H9 (cell line): ENCODE measurements around the gene C1orf185. TPM values are rescaled to one million over a fixed set of nuclear protein-coding genes. Genes with fewer than 3 reads are reported as not detected.

ENCODE experiments used
- DNase-seq: peaks from one replicate; pipeline ENCODE4 v3.0.0-alpha.2; 2017
- H2AFZ ChIP-seq: one replicate; pipeline ENCODE4 v1.6.1; 2013; ENCODE audit warnings: mild to moderate bottlenecking, low read length, control low read depth, moderate library complexity
- H2AK5ac ChIP-seq: 2 replicates; pipeline ENCODE4 v1.6.1; 2013; ENCODE audit warnings: low read length, control low read depth, mixed read lengths; ENCODE audit not compliant: insufficient read length
- H2BK120ac ChIP-seq: one replicate; pipeline ENCODE4 v1.6.1; 2013; ENCODE audit warnings: low read depth, mild to moderate bottlenecking, low read length, control low read depth, inconsistent platforms; ENCODE audit not compliant: poor library complexity, severe bottlenecking
- H2BK12ac ChIP-seq: 2 replicates; pipeline ENCODE4 v1.6.1; 2013; ENCODE audit warnings: low read length, control low read depth, mixed read lengths, low read depth; ENCODE audit not compliant: insufficient read length
- H2BK15ac ChIP-seq: 2 replicates; pipeline ENCODE4 v1.6.1; 2013; ENCODE audit warnings: low read depth, low read length, control low read depth
- H2BK20ac ChIP-seq: one replicate; pipeline ENCODE4 v1.6.1; 2013; ENCODE audit warnings: low read depth, mild to moderate bottlenecking, low read length, control low read depth, inconsistent platforms; ENCODE audit not compliant: poor library complexity, severe bottlenecking
- H2BK5ac ChIP-seq: 2 replicates; pipeline ENCODE4 v1.6.1; 2013; ENCODE audit warnings: low read length, control low read depth, mixed read lengths; ENCODE audit not compliant: insufficient read length
- H3K14ac ChIP-seq: 2 replicates; pipeline ENCODE4 v1.6.1; 2013; ENCODE audit warnings: low read length, control low read depth; ENCODE audit not compliant: insufficient read depth
- H3K18ac ChIP-seq: 2 replicates; pipeline ENCODE4 v1.6.1; 2013; ENCODE audit warnings: low read depth, mild to moderate bottlenecking, mixed read lengths, low read length, control low read depth; ENCODE audit not compliant: insufficient read length
- H3K23ac ChIP-seq: 2 replicates; pipeline ENCODE4 v1.6.1; 2013; ENCODE audit warnings: low read length, control low read depth, mixed read lengths, low read depth; ENCODE audit not compliant: insufficient read length
- H3K23me2 ChIP-seq: 2 replicates; pipeline ENCODE4 v1.6.1; 2013; ENCODE audit warnings: low read depth, mild to moderate bottlenecking, mixed read lengths, low read length, control low read depth; ENCODE audit not compliant: insufficient read length, poor library complexity, severe bottlenecking
- H3K27ac ChIP-seq: 2 replicates; pipeline ENCODE4 v1.5.1; 2013; ENCODE audit warnings: low read length, control low read depth, mixed read lengths, low read depth; ENCODE audit not compliant: insufficient read length
- H3K27me3 ChIP-seq: 2 replicates; pipeline ENCODE4 v1.6.1; 2013; ENCODE audit warnings: low read length, control low read depth, inconsistent platforms; ENCODE audit not compliant: insufficient read depth
- H3K4ac ChIP-seq: 2 replicates; pipeline ENCODE4 v1.6.1; 2013; ENCODE audit warnings: low read depth, mild to moderate bottlenecking, control low read depth, inconsistent platforms, low read length, moderate library complexity
- H3K4me1 ChIP-seq: 2 replicates; pipeline ENCODE4 v1.6.1; 2013; ENCODE audit warnings: low read length, control low read depth, inconsistent platforms; ENCODE audit not compliant: insufficient read depth
- H3K4me2 ChIP-seq: 2 replicates; pipeline ENCODE4 v1.6.1; 2013; ENCODE audit warnings: low read length, control low read depth, mixed read lengths; ENCODE audit not compliant: insufficient read length, insufficient read depth
- H3K56ac ChIP-seq: 2 replicates; pipeline ENCODE4 v1.6.1; 2013; ENCODE audit warnings: low read depth, mild to moderate bottlenecking, mixed read lengths, low read length, control low read depth; ENCODE audit not compliant: insufficient read length
- H3K79me1 ChIP-seq: 2 replicates; pipeline ENCODE4 v1.6.1; 2013; ENCODE audit warnings: low read depth, mild to moderate bottlenecking, moderate library complexity, low read length, control low read depth, inconsistent platforms; ENCODE audit not compliant: insufficient read depth, poor library complexity, severe bottlenecking
- H3K79me2 ChIP-seq: 2 replicates; pipeline ENCODE4 v1.6.1; 2013; ENCODE audit warnings: low read length, control low read depth, inconsistent platforms; ENCODE audit not compliant: insufficient read depth
- H3K9ac ChIP-seq: 2 replicates; pipeline ENCODE4 v1.6.1; 2013; ENCODE audit warnings: low read length, control low read depth, mixed read lengths; ENCODE audit not compliant: insufficient read length; ENCODE audit errors: extremely low read depth
- H3K9me3 ChIP-seq: one replicate; pipeline ENCODE4 v1.6.1; 2013; ENCODE audit warnings: low read depth, low read length, inconsistent platforms; ENCODE audit not compliant: control insufficient read depth
- H3T11ph ChIP-seq: one replicate; pipeline ENCODE4 v1.6.1; 2013; ENCODE audit warnings: mild to moderate bottlenecking, low read length, control low read depth, inconsistent platforms
- H4K20me1 ChIP-seq: one replicate; pipeline ENCODE4 v1.6.1; 2013; ENCODE audit not compliant: control insufficient read depth, insufficient read length, insufficient read depth
- H4K5ac ChIP-seq: 2 replicates; pipeline ENCODE4 v1.6.1; 2013; ENCODE audit warnings: low read depth, mild to moderate bottlenecking, mixed read lengths, low read length, control low read depth; ENCODE audit not compliant: insufficient read length
- H4K8ac ChIP-seq: replicated peaks from 2 replicates; pipeline ENCODE4 v1.6.1; 2013; ENCODE audit warnings: low read length, control low read depth, mixed read lengths, low read depth; ENCODE audit not compliant: insufficient read length
- H4K91ac ChIP-seq: 2 replicates; pipeline ENCODE4 v1.6.1; 2013; ENCODE audit warnings: low read depth, mild to moderate bottlenecking, moderate library complexity, mixed read lengths, low read length, control low read depth; ENCODE audit not compliant: insufficient read length
- H3K27ac Mint-ChIP-seq, 3 experiments: 2 replicates in 2 of 3; 3 replicates in 1 of 3; pipeline ENCODE4 v1.8.0; 2020 to 2021; ENCODE audit warnings: mixed read lengths in 3 of 3, mild to moderate bottlenecking in 1 of 3, moderate library complexity in 1 of 3
- H3K27me3 Mint-ChIP-seq: 2 replicates; pipeline ENCODE4 v1.8.0; 2021; ENCODE audit warnings: low read depth, mild to moderate bottlenecking, moderate library complexity, mixed read lengths
- H3K36me3 Mint-ChIP-seq, 3 experiments: 2 replicates in 2 of 3; 3 replicates in 1 of 3; pipeline ENCODE4 v1.8.0; 2020 to 2021; ENCODE audit warnings: low read depth in 3 of 3, mixed read lengths in 3 of 3; ENCODE audit not compliant: insufficient read depth in 1 of 3
- H3K4me1 Mint-ChIP-seq, 2 experiments: 2 replicates each; pipeline ENCODE4 v1.8.0; 2020; ENCODE audit warnings: mixed read lengths in 2 of 2
- H3K4me3 Mint-ChIP-seq, 2 experiments: 2 replicates in 1 of 2; 3 replicates in 1 of 2; pipeline ENCODE4 v1.8.0; 2020 to 2021; ENCODE audit warnings: mild to moderate bottlenecking in 2 of 2, mixed read lengths in 2 of 2, moderate library complexity in 1 of 2
- H3K9me3 Mint-ChIP-seq, 2 experiments: 2 replicates in 1 of 2; 3 replicates in 1 of 2; pipeline ENCODE4 v1.8.0; 2020; ENCODE audit warnings: mild to moderate bottlenecking in 2 of 2, mixed read lengths in 2 of 2, moderate library complexity in 1 of 2
- WGBS: extraction: QIAGEN DNeasy Blood & Tissue Kit; methylation state at CpG from one replicate; pipeline ENCODE4 v1.1.7; 2013; ENCODE audit warnings: missing lambda C conversion rate, low lambda C conversion rate, mixed read lengths; ENCODE audit not compliant: insufficient read length; ENCODE audit errors: extremely low coverage; 5-methylcytosine and 5-hydroxymethylcytosine counted together
- total RNA-seq: library from RNA; stranded (reverse); gene quantifications from 2 replicates; pipeline ENCODE4 v1.2.1, GENCODE V29; 2021
- TF ChIP-seq, protein P1 (sequence below): fragments of 200-600 bp; sonication (generic); conservative IDR thresholded peaks from 3 replicates; pipeline ENCODE4 v1.8.0; 2021; ENCODE audit warnings: antibody characterized with exemption, mild to moderate bottlenecking

C1orf185 gene
- total RNA-seq, 1 experiment from 2014 or later = not detected

DNA sequence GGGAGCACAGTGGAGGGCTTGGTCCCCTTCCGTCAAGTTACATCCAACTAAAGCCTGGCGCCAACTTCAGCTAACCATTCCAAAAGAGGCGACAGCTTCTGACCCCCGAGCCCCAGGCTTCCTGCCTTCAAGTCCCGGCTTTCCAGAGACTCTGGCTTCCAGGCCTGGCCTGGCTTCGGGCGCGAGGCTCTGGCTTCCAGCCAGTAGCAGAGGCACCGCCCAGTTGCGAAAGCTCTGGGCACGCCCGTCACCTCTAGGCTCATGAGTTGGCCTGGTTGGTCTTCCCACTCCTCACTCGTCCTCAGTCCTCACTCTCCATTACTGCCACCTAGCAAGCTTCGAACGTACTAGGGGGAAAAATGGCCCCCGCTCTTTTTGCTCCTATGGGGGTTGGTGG is 30.0 kb upstream of the C1orf185 start:
- no peak overlapping the region for H3K14ac ChIP-seq
- no peaks in the 10 kb centered on the region for H3K79me2 ChIP-seq
- no peak overlapping the region for H3K4ac ChIP-seq
- no peak overlapping the region for H2BK120ac ChIP-seq
- H3K4me3 Mint-ChIP-seq = no peak overlapping the region
- H2BK20ac ChIP-seq = no peak overlapping the region
- H3K9me3 Mint-ChIP-seq = peaks cover 0 to 3% of the 10 kb centered on the region in 2 experiments; a peak in 2 of 5 replicates
- no peaks in the 10 kb centered on the region for H3K4me1 ChIP-seq
- no peaks in the 10 kb centered on the region for H4K20me1 ChIP-seq
- H4K5ac ChIP-seq = no peak overlapping the region
- H2BK12ac ChIP-seq = no peak overlapping the region
- H3K27ac Mint-ChIP-seq = no peak overlapping the region
- no CpG with 5 or more reads among the region's 16 CpGs for WGBS
- H3K9me3 ChIP-seq = no peaks in the 10 kb centered on the region
- TF ChIP-seq, protein P1, sequence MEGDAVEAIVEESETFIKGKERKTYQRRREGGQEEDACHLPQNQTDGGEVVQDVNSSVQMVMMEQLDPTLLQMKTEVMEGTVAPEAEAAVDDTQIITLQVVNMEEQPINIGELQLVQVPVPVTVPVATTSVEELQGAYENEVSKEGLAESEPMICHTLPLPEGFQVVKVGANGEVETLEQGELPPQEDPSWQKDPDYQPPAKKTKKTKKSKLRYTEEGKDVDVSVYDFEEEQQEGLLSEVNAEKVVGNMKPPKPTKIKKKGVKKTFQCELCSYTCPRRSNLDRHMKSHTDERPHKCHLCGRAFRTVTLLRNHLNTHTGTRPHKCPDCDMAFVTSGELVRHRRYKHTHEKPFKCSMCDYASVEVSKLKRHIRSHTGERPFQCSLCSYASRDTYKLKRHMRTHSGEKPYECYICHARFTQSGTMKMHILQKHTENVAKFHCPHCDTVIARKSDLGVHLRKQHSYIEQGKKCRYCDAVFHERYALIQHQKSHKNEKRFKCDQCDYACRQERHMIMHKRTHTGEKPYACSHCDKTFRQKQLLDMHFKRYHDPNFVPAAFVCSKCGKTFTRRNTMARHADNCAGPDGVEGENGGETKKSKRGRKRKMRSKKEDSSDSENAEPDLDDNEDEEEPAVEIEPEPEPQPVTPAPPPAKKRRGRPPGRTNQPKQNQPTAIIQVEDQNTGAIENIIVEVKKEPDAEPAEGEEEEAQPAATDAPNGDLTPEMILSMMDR = no peak
- no peak overlapping the region for H4K8ac ChIP-seq
- no peak overlapping the region for H2AFZ ChIP-seq
- no peak overlapping the region for H3K18ac ChIP-seq
- H3K56ac ChIP-seq = no peak overlapping the region
- no peaks in the 10 kb centered on the region for H3K36me3 Mint-ChIP-seq
- no peaks in the 10 kb centered on the region for H3K23me2 ChIP-seq
- H3K27me3 Mint-ChIP-seq = peaks cover 7% of the 10 kb centered on the region
- DNase-seq = no peak
- H3K9ac ChIP-seq = no peak overlapping the region
- H3K23ac ChIP-seq = no peak overlapping the region
- H3K4me2 ChIP-seq = no peak overlapping the region
- no peaks in the 10 kb centered on the region; the same call in 1 of the 2 replicates for H3K27me3 ChIP-seq
- no peak overlapping the region for H2AK5ac ChIP-seq
- H3T11ph ChIP-seq = no peak overlapping the region
- H2BK15ac ChIP-seq = no peak overlapping the region
- peaks cover 7 to 8% of the 10 kb centered on the region in 2 experiments for H3K4me1 Mint-ChIP-seq
- no peak overlapping the region for H3K27ac ChIP-seq
- no peak overlapping the region for H2BK5ac ChIP-seq
- H4K91ac ChIP-seq = no peak overlapping the region
- no peaks in the 10 kb centered on the region for H3K79me1 ChIP-seq
